H1 (cell line): ENCODE measurements around the gene INPP4B. TPM values are rescaled to one million over a fixed set of nuclear protein-coding genes. Genes with fewer than 3 reads are reported as not detected.

Experiments used
- CTCF ChIA-PET: fragments of 300-600 bp; sonication (Branson Sonifier 250); formaldehyde crosslinking; loops from one replicate; lab custom pipeline; 2021; ENCODE audit not compliant: partially characterized antibody; lab: Charles Lee
- POLR2A ChIA-PET: fragments of 300-600 bp; sonication (Branson Sonifier 250); formaldehyde crosslinking; loops from one replicate; lab custom pipeline; 2021; ENCODE audit warnings: inconsistent platforms; ENCODE audit not compliant: partially characterized antibody; lab: Charles Lee
- DNase-seq, 2 experiments: peaks; one replicate each; pipeline versions ENCODE4 v3.0.0 to v3.0.0-alpha.2; 2010 to 2022; ENCODE audit warnings: low spot score in 2 of 2, low read depth in 1 of 2, mixed read lengths in 1 of 2
- FAIRE-seq: peaks from 2 replicates; lab custom pipeline; 2011; peaks lifted over from hg19 to GRCh38; lab: Jason Lieb, UNC
- H2AFZ ChIP-seq: 2 replicates; pipeline ENCODE4 v1.8.1; 2012; ENCODE audit warnings: low read length, inconsistent platforms
- H2AK5ac ChIP-seq: 2 replicates; pipeline ENCODE4 v1.6.1; 2013; ENCODE audit warnings: low read depth, low read length
- H2BK120ac ChIP-seq: replicated peaks from 2 replicates; pipeline ENCODE3; 2013; ENCODE audit warnings: low read depth, low read length, inconsistent platforms
- H2BK12ac ChIP-seq: 2 replicates; pipeline ENCODE4 v1.6.1; 2013; ENCODE audit warnings: low read depth, low read length
- H2BK15ac ChIP-seq: 2 replicates; pipeline ENCODE4 v1.6.1; 2013; ENCODE audit warnings: low read length
- H2BK20ac ChIP-seq: 2 replicates; pipeline ENCODE4 v1.6.1; 2013; ENCODE audit warnings: low read length
- H2BK5ac ChIP-seq: 2 replicates; pipeline ENCODE4 v1.6.1; 2013; ENCODE audit warnings: low read depth, low read length
- H3K14ac ChIP-seq: 2 replicates; pipeline ENCODE4 v1.6.1; 2013; ENCODE audit warnings: inconsistent platforms; ENCODE audit not compliant: insufficient read length
- H3K18ac ChIP-seq: 2 replicates; pipeline ENCODE4 v1.6.1; 2013; ENCODE audit warnings: low read length; ENCODE audit errors: extremely low read depth
- H3K23ac ChIP-seq: 2 replicates; pipeline ENCODE4 v1.6.1; 2013; ENCODE audit warnings: inconsistent platforms; ENCODE audit not compliant: insufficient read length
- H3K23me2 ChIP-seq: 2 replicates; pipeline ENCODE4 v1.6.1; 2013; ENCODE audit warnings: low read depth, low read length
- H3K27ac ChIP-seq: 2 replicates; pipeline ENCODE4 v1.6.1; 2011; ENCODE audit warnings: low read depth, low read length, inconsistent platforms
- H3K27me3 ChIP-seq, 4 experiments: replicated peaks in 1 of 4; 1 replicate in 1 of 4; 2 replicates in 3 of 4; pipeline versions ENCODE4 v1.6.1 to v1.8.1; 2011 to 2013; ENCODE audit warnings: low read length in 3 of 4, mild to moderate bottlenecking in 3 of 4, inconsistent platforms in 2 of 4, mixed read lengths in 2 of 4, moderate library complexity in 1 of 4; ENCODE audit not compliant: control insufficient read depth in 3 of 4, insufficient read depth in 3 of 4; ENCODE audit errors: extremely low read depth in 1 of 4
- H3K36me3 ChIP-seq, 4 experiments: 2 replicates each; pipeline versions ENCODE4 v1.6.1 to v1.8.1; 2011 to 2013; ENCODE audit warnings: mild to moderate bottlenecking in 4 of 4, low read length in 3 of 4, moderate library complexity in 2 of 4, control low read depth in 1 of 4, inconsistent platforms in 1 of 4; ENCODE audit not compliant: insufficient read depth in 4 of 4, control insufficient read depth in 2 of 4
- H3K4ac ChIP-seq: replicated peaks from 2 replicates; pipeline ENCODE3; 2013; ENCODE audit warnings: low read length, low read depth, mixed read lengths, inconsistent platforms; ENCODE audit not compliant: insufficient read length
- H3K4me1 ChIP-seq, 4 experiments: replicated peaks in 1 of 4; 1 replicate in 1 of 4; 2 replicates in 3 of 4; pipeline versions ENCODE4 v1.6.1 to v1.8.1; 2011 to 2013; ENCODE audit warnings: low read length in 3 of 4, inconsistent platforms in 2 of 4, mixed read lengths in 1 of 4; ENCODE audit not compliant: insufficient read depth in 4 of 4, control insufficient read depth in 3 of 4
- H3K4me2 ChIP-seq, 2 experiments: 2 replicates each; pipeline versions ENCODE4 v1.6.1 to v1.8.1; 2011 to 2013; ENCODE audit warnings: low read depth in 2 of 2, low read length in 2 of 2, control low read depth in 1 of 2, inconsistent platforms in 1 of 2, mild to moderate bottlenecking in 1 of 2; ENCODE audit not compliant: insufficient read depth in 1 of 2
- H3K4me3 ChIP-seq, 4 experiments: fragments of 200-600, 300-600 bp in 1 of 4; sonication (generic), shearing (Covaris generic), sonication (Bioruptor Twin) in 1 of 4; 2 replicates each; pipeline versions ENCODE4 v1.5.1 to v1.8.1; 2011 to 2016; ENCODE audit warnings: low read length in 4 of 4, low read depth in 3 of 4, control low read depth in 2 of 4, inconsistent platforms in 2 of 4, mild to moderate bottlenecking in 2 of 4, mixed read lengths in 1 of 4, moderate library complexity in 1 of 4; ENCODE audit not compliant: insufficient read depth in 2 of 4; ENCODE audit errors: extremely low read depth in 1 of 4
- H3K56ac ChIP-seq: replicated peaks from 2 replicates; pipeline ENCODE3; 2013; ENCODE audit warnings: low read depth, mild to moderate bottlenecking, mixed read lengths, low read length, inconsistent platforms; ENCODE audit not compliant: insufficient read length
- H3K79me1 ChIP-seq: 2 replicates; pipeline ENCODE4 v1.6.1; 2013; ENCODE audit warnings: low read depth, low read length, control low read depth
- H3K79me2 ChIP-seq, 2 experiments: 2 replicates each; pipeline versions ENCODE4 v1.6.1 to v1.8.1; 2012 to 2013; ENCODE audit warnings: low read length in 2 of 2, mild to moderate bottlenecking in 2 of 2, inconsistent platforms in 1 of 2; ENCODE audit not compliant: insufficient read depth in 2 of 2, control insufficient read depth in 1 of 2
- H3K9ac ChIP-seq, 4 experiments: replicated peaks in 1 of 4; 1 replicate in 1 of 4; 2 replicates in 3 of 4; pipeline versions ENCODE4 v1.6.1 to v1.8.1; 2011 to 2013; ENCODE audit warnings: low read depth in 3 of 4, low read length in 3 of 4, control low read depth in 2 of 4, mild to moderate bottlenecking in 2 of 4, moderate library complexity in 2 of 4, inconsistent platforms in 1 of 4; ENCODE audit errors: extremely low read depth in 1 of 4
- H3K9me3 ChIP-seq, 2 experiments: 2 replicates each; pipeline versions ENCODE4 v1.6.1 to v1.8.1; 2012 to 2013; ENCODE audit warnings: mild to moderate bottlenecking in 2 of 2, moderate library complexity in 2 of 2, control low read depth in 1 of 2, inconsistent platforms in 1 of 2, low read depth in 1 of 2, low read length in 1 of 2, mixed read lengths in 1 of 2; ENCODE audit not compliant: insufficient read depth in 2 of 2
- H4K20me1 ChIP-seq, 2 experiments: replicated peaks in 1 of 2; 2 replicates each; pipeline versions ENCODE3 to v1.8.1; 2011 to 2013; ENCODE audit warnings: inconsistent platforms in 2 of 2, low read length in 2 of 2, mild to moderate bottlenecking in 1 of 2; ENCODE audit not compliant: insufficient read depth in 2 of 2, control insufficient read depth in 1 of 2
- H4K5ac ChIP-seq: 2 replicates; pipeline ENCODE4 v1.6.1; 2013; ENCODE audit warnings: low read length, low read depth, mixed read lengths, inconsistent platforms; ENCODE audit not compliant: insufficient read length
- H4K8ac ChIP-seq: 2 replicates; pipeline ENCODE4 v1.8.0; 2013; ENCODE audit warnings: mild to moderate bottlenecking, moderate library complexity, low read length, inconsistent platforms; ENCODE audit not compliant: insufficient read depth; ENCODE audit errors: extremely low read depth
- H4K91ac ChIP-seq: replicated peaks from 2 replicates; pipeline ENCODE3; 2013; ENCODE audit warnings: low read length, mixed read lengths, inconsistent platforms; ENCODE audit not compliant: insufficient read length
- BCL11A ChIP-seq, 2 experiments: IDR thresholded peaks; one replicate each; pipeline ENCODE4 v1.6.1; 2011; ENCODE audit warnings: low read depth in 2 of 2, low read length in 2 of 2, mild to moderate bottlenecking in 2 of 2
- CTBP2 ChIP-seq: IDR thresholded peaks from 2 replicates; pipeline ENCODE4 v1.7.0; 2011; ENCODE audit warnings: borderline replicate concordance, mild to moderate bottlenecking, moderate library complexity, mixed read lengths, low read length; ENCODE audit not compliant: insufficient read depth, insufficient read length
- NRF1 ChIP-seq: IDR thresholded peaks from 2 replicates; pipeline ENCODE4 v1.6.1; 2011; ENCODE audit warnings: mild to moderate bottlenecking, low read depth, low read length, improper control_type of control experiment
- TCF12 ChIP-seq: IDR thresholded peaks from 2 replicates; pipeline ENCODE4 v1.6.1; 2011; ENCODE audit warnings: low read depth, mild to moderate bottlenecking, low read length
- WGBS, 2 experiments: shearing (Covaris generic) in 1 of 2; methylation state at CpG; one replicate each; pipeline versions ENCODE4 v1.1.6 to v1.1.7; 2013 to 2015; ENCODE audit warnings: low lambda C conversion rate in 2 of 2, mixed read lengths in 2 of 2, inconsistent platforms in 1 of 2, low coverage in 1 of 2, missing lambda C conversion rate in 1 of 2; ENCODE audit not compliant: insufficient replicate concordance in 2 of 2, insufficient coverage in 1 of 2, insufficient read length in 1 of 2; ENCODE audit errors: extremely low coverage in 1 of 2, missing lambda C conversion rate in 1 of 2; 5-methylcytosine and 5-hydroxymethylcytosine counted together
- polyA plus RNA-seq, 7 experiments: library from polyadenylated mRNA; depleted of rRNA in 3 of 7; stranded (reverse) in 5 of 7; unstranded in 2 of 7; fragments of >200 nt in 5 of 7; fragments of 200-250 nt in 2 of 7; gene quantifications; 1 replicate in 5 of 7; 2 replicates in 1 of 7; 4 replicates in 1 of 7; pipeline versions ENCODE4 v1.2.1 to v1.2.3, GENCODE V29; 2011 to 2013; ENCODE audit warnings: missing spikeins in 2 of 7, mixed read lengths in 2 of 7
- total RNA-seq: library from RNA; stranded (reverse); fragmentation: NEBNext Ultra II Directional; extraction: Animal tissue kit (Norgen Biotek cat#: 25700); gene quantifications from 2 replicates; pipeline ENCODE4 v1.2.1, GENCODE V29; 2021

INPP4B gene
- total and polyA plus RNA-seq, 2 of the 8 experiments (the other 6 are each of a cell fraction or from before 2014, with no cell fraction given), result 0.11 to 0.54 TPM

GRCh38 chr4:142535009-142535408 lies 311.1 kb downstream of the INPP4B start:
- 93% methylated on average over 1 of the region's 1 CpG; no CpG with 5 or more reads in 1 of the 2 experiments for WGBS, 2 experiments
- no peak overlapping the region for H3K18ac ChIP-seq
- H4K8ac ChIP-seq, result no peak overlapping the region
- no peaks in the 10 kb centered on the region for H3K79me2 ChIP-seq
- H2AFZ ChIP-seq, result no peak overlapping the region
- H3K23me2 ChIP-seq, result no peaks in the 10 kb centered on the region
- DNase-seq, result no peak
- no peak overlapping the region for H2BK120ac ChIP-seq
- no peak overlapping the region for H2BK12ac ChIP-seq
- no peaks in the 10 kb centered on the region for H3K27me3 ChIP-seq
- no peak overlapping the region for H4K91ac ChIP-seq
- H2BK15ac ChIP-seq, result no peak overlapping the region
- no peak overlapping the region for H2AK5ac ChIP-seq
- TF ChIP-seq BCL11A (IDR thresholded peaks at IDR 0.05; ENCODE audit: low read depth in 2 of 2, low read length in 2 of 2) (no peak), CTBP2 (no peak), NRF1 (no peak), TCF12 (no peak)
- no peak overlapping the region for H3K56ac ChIP-seq
- no peak overlapping the region for H3K23ac ChIP-seq
- no peaks in the 10 kb centered on the region for H3K79me1 ChIP-seq
- no peak for FAIRE-seq
- H3K27ac ChIP-seq, result no peak overlapping the region
- ChIA-PET POLR2A (no interaction called here), CTCF (no interaction called here)
- H2BK5ac ChIP-seq, result no peak overlapping the region
- H3K4me1 ChIP-seq, result peaks cover 0 to 5% (median 0%) of the 10 kb centered on the region in 4 experiments; a peak in 1 of 7 replicates
- H3K4me2 ChIP-seq, result no peak overlapping the region
- no peak overlapping the region for H2BK20ac ChIP-seq
- no peak overlapping the region for H3K9ac ChIP-seq
- H4K20me1 ChIP-seq, result no peaks in the 10 kb centered on the region
- H3K4ac ChIP-seq, result no peak overlapping the region
- H3K14ac ChIP-seq, result no peak overlapping the region
- H3K4me3 ChIP-seq, result no peak overlapping the region
- H3K9me3 ChIP-seq, result no peaks in the 10 kb centered on the region
- no peaks in the 10 kb centered on the region for H3K36me3 ChIP-seq
- H4K5ac ChIP-seq, result no peak overlapping the region
